GM18517 (cell line): ENCODE measurements around the gene OS9.
"Not testable (repeated sequence)": the region's sequence is repeated elsewhere in the genome, so short reads cannot be mapped to it uniquely, and the experiment has no call there.

ENCODE experiments used
- ATAC-seq: cut with Tn5 transposase; IDR thresholded peaks from one replicate; pipeline ENCODE4 v1.9.1; 2021; ENCODE audit warnings: mild to moderate bottlenecking, moderate library complexity; ENCODE audit not compliant: unreplicated experiment

Gene OS9

GRCh38 chr12:57721846-57722608 lies 28.1 kb downstream of the OS9 start:
- ATAC-seq = not testable (repeated sequence)

GRCh38 chr12:57722716-57723629 lies 29.0 kb downstream of the OS9 start:
- no peak for ATAC-seq

- ATAC-seq = no peak
These were observed 29.7 kb downstream of the OS9 start for GRCh38 chr12:57723630-57723962.

GRCh38 chr12:57724003-57724935 lies 30.3 kb downstream of the OS9 start:
- no peak for ATAC-seq

GRCh38 chr12:57724936-57725740 lies 31.2 kb downstream of the OS9 start:
- ATAC-seq = no peak

GRCh38 chr12:57725851-57726150 lies 31.9 kb downstream of the OS9 start:
- ATAC-seq = no peak

- no peak for ATAC-seq
These were observed 32.4 kb downstream of the OS9 start for GRCh38 chr12:57726151-57726883.

- no peak for ATAC-seq
These were observed 33.2 kb downstream of the OS9 start for GRCh38 chr12:57726884-57727757.

- ATAC-seq = no peak
These were observed 33.9 kb downstream of the OS9 start for GRCh38 chr12:57727758-57728395.

- no peak for ATAC-seq
These were observed 35.5 kb downstream of the OS9 start for GRCh38 chr12:57729321-57729844.

- ATAC-seq = no peak
These were observed 36.6 kb downstream of the OS9 start for GRCh38 chr12:57730336-57731067.

GRCh38 chr12:57731411-57732080 lies 37.6 kb downstream of the OS9 start:
- ATAC-seq = no peak

- ATAC-seq = no peak
These were observed 38.3 kb downstream of the OS9 start for GRCh38 chr12:57732270-57732669.

GRCh38 chr12:57732726-57733593 lies 39.0 kb downstream of the OS9 start:
- ATAC-seq = no peak

GRCh38 chr12:57733928-57734327 lies 40.0 kb downstream of the OS9 start:
- ATAC-seq = no peak

GRCh38 chr12:57734591-57734990 lies 40.7 kb downstream of the OS9 start:
- ATAC-seq = no peak
